ENCODE measurements around the gene GOLGA8K. TPM values are rescaled to one million over a fixed set of nuclear protein-coding genes. Genes with fewer than 3 reads are reported as not detected.
"Not testable (repeated sequence)": the region's sequence is repeated elsewhere in the genome, so short reads cannot be mapped to it uniquely, and the experiment has no call there.

GOLGA8K gene
- polyA plus RNA-seq, 12 donors = 0.37 to 3.6 (median 0.97) TPM; not detected in 2

GRCh38 chr15:32356909-32357308 is 46.2 kb downstream of the GOLGA8K start:
- DNase-seq = not testable (repeated sequence)

- DNase-seq = not testable (repeated sequence)
These were observed 50.3 kb downstream of the GOLGA8K start for GRCh38 chr15:32352748-32353147.

- DNase-seq = not testable (repeated sequence)
These were observed 52.4 kb downstream of the GOLGA8K start for GRCh38 chr15:32350563-32351220.

- DNase-seq = not testable (repeated sequence)
These were observed 56.1 kb downstream of the GOLGA8K start for GRCh38 chr15:32347037-32347436.

- not testable (repeated sequence) for DNase-seq
These were observed 57.0 kb downstream of the GOLGA8K start for GRCh38 chr15:32345978-32346547.

GRCh38 chr15:32343921-32344320 is 59.2 kb downstream of the GOLGA8K start:
- not testable (repeated sequence) for DNase-seq

Other genes with a start within 250 kb of the GOLGA8K start
- gene GOLGA8O, start 52.3 kb upstream of the GOLGA8K start, polyA plus RNA-seq (ENCODE audit: insufficient read length in 12 of 12) = 1 to 10 TPM in 2 of 12 donors, under 1 TPM in 4, not detected in 6; 0.11 to 3.3 (median 0.31) TPM
- gene GOLGA8N, start 190.2 kb upstream of the GOLGA8K start, polyA plus RNA-seq (ENCODE audit: insufficient read length in 12 of 12) = 10 to 100 TPM in 10 of 12 donors, 1 to 10 TPM in 1, not detected in 1; 9.0 to 50.0 (median 17.4) TPM
- gene ARHGAP11A, start 212.2 kb upstream of the GOLGA8K start, polyA plus RNA-seq (ENCODE audit: insufficient read length in 12 of 12) = 10 to 100 TPM in 11 of 12 donors, not detected in 1; 11.1 to 43.7 (median 18.2) TPM
- gene SCG5, start 238.4 kb upstream of the GOLGA8K start, polyA plus RNA-seq (ENCODE audit: insufficient read length in 12 of 12) = 10 to 100 TPM in 9 of 12 donors, 1 to 10 TPM in 1, not detected in 2; 8.6 to 24.7 (median 13.0) TPM

All from muscle of arm (tissue), 12 donors.